GM19043 (cell line): Measurements from ENCODE around the gene ATP8A1.
A peak's percentile ranks its signal among the peaks of the same experiment; 100 is the strongest.
"Not testable (repeated sequence)": the region's sequence is repeated elsewhere in the genome, so short reads cannot be mapped to it uniquely, and the experiment has no call there.

Experiments used
- ATAC-seq: cut with Tn5 transposase; IDR thresholded peaks from one replicate; pipeline ENCODE4 v1.9.1; 2021; ENCODE audit warnings: low read depth; ENCODE audit not compliant: unreplicated experiment

ATP8A1 gene

DNA sequence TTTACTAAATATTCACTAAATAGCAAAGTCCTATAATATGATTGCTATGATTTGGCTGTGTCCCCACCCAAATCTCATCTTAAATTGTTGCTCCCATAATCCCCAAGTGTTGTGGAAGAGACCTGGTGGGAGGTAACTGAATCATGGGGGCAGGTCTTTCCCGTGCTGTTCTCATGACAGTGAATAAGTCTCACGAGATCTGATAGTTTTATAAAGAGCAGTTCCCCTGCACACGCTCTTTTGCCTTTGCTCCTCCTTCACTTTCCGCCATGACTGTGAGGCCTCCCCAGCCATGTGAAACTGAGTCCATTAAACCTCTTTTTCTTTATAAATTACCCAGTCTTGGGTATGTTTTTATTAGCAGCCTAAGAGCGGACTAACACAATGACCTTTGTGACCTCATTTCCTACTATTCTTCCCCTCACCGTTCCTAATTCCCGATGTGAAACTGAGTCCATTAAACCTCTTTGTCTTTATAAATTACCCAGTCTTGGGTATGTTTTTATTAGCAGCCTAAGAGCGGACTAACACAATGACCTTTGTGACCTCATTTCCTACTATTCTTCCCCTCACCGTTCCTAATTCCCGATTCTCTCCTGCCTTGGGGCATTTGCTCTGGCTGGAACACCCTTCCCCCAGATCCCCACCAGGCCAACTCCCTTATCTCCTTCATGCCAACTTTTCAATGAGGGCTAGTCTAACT lies 4.2 kb downstream of the ATP8A1 start:
- ATAC-seq = not testable (repeated sequence)

DNA sequence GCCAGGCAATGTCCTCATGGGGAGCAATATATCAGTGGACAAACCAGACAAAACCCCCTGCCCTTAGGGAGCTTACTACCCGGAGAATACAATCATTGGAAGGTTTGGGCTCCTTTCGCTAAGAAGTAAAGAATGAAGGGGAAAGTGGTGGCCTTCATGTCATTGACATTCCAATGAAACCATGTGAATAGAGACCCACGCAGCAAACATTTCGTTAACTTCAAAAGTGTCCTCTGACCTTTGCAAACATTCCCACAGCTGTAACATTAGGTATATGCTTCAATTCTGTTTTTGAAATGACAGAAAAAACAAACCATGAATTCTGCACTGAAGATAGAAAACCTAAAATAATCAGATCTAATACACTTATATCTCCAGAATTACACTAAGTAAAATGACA lies 7.0 kb downstream of the ATP8A1 start:
- no peak for ATAC-seq

DNA sequence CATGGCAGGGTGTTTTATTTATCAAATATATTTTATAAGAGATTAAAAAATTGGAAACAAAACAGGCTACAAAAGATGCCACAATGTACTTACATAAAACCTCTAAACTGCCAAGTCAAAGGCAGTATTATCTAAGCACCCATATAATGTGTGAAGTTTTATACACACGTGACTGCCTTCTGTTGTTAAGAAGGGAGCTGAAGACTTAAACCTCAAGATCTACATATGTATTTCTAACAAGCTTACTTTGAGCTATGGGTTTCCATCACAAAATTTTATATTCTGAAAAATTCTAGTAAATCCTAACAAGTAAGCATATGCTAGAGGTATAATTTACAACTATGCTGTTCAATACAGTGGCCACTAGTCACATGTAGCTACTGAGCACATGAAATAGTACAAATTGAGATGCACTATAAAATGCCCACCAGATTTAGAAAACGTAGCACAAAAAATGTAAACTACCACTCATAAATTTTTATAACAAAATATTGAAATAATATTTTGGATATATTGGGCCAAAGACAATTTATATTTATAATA lies 9.8 kb downstream of the ATP8A1 start:
- ATAC-seq = no peak

GRCh38 chr4:42646013-42646784 lies 10.7 kb downstream of the ATP8A1 start:
- ATAC-seq = no peak

GRCh38 chr4:42644897-42645296 lies 12.0 kb downstream of the ATP8A1 start:
- no peak for ATAC-seq

DNA sequence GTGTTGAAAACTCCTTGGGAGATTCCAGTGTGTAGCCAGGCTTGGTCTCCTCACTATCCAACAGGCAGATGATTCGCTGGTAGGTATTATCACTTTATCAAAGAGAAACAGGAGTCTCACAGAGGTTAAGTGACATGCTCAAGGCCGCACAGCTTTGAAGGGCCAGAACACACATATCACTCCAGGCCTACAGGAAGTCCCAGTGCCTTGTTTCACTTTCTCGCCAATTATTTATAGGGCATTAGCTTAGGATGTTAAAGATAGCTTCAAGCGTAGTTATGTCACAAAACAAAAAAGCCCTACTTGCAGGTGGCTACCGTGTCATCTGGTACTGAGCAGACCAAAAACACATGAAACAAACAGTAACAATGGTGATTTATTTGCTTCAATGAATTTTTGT lies 13.2 kb downstream of the ATP8A1 start:
- peak; percentile 67 for ATAC-seq

GRCh38 chr4:42642845-42643615 lies 13.9 kb downstream of the ATP8A1 start:
- no peak for ATAC-seq

GRCh38 chr4:42642101-42642797 lies 14.7 kb downstream of the ATP8A1 start:
- ATAC-seq = no peak

DNA sequence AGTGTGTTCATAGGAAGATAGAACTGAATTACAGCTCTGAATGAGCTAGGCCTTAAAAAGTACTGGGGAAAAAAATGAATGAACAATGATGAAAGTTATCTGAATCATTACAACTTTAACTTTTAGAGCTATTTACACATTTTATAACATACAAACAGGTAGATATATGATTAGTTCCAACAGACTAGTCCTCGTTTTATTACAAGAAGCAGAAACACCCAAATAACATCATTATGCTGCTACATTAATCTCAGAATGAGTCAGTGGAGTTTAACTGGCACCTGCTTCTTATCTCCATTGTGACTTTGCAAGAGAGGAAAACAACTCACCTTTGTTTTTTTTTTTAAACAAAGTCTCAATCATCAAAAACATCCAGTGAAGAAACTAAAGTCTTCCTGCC lies 15.2 kb downstream of the ATP8A1 start:
- ATAC-seq = no peak

GRCh38 chr4:42641161-42641560 lies 15.7 kb downstream of the ATP8A1 start:
- ATAC-seq = no peak

DNA sequence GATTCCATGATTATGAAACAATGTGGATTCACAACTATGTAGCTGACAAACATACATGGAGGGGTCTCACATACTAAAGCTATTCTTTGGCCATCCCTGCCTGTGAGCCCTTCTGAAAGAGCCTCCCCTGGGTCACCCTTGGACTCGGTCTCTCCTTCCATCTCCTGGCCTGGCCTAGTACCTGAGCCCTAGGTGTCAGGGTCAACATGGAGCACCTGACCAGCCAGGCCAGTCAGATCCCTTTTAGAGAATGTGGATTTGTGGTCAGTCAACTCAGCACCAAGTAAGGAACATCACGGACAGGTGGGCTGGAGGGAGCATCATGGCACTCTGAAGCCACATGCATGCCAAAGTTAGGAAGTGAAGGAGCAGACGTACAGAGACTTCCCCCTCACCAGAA lies 16.3 kb downstream of the ATP8A1 start:
- ATAC-seq = no peak

DNA sequence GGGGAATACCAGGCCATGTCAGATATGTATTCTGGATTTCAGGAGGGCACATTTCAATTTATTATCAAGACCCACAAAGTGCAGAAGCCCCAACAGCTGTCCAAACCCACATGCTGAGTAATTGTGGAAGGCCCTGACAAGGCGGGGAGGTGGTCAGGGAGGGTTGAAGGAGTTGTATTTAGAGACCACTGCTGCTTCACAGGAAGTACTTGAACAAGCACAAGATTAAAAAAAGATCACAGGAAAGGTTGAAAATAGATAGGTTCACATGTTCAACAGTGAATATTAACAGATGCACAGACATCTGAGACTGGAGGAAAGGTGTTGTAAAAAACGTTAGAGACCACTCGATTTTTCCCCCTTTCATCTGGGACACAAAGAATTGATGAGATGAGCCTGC lies 17.9 kb downstream of the ATP8A1 start:
- peak; percentile 59 for ATAC-seq

DNA sequence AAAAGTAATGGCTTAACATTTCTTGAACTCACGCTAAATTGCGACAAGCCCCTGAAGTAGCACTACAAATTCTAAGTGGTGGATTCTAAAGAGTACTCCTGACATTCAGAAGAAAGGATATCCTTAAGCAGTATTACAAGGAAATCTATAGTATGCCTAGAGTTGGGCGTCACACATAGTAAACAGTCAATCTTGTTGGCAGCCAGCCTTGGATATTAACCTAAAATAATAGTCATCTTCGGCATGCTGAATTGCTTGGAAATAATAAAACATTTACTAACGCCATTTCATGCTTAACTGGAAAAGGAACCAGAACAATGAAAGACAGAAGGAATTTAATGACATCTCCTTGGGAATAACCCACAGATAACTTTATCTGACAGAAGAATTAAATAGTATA lies 18.6 kb downstream of the ATP8A1 start:
- no peak for ATAC-seq

- ATAC-seq = no peak
Observed at GRCh38 chr4:42637867-42638266, 19.0 kb downstream of the ATP8A1 start.

- ATAC-seq = no peak
Observed at GRCh38 chr4:42637104-42637503, 19.8 kb downstream of the ATP8A1 start.

DNA sequence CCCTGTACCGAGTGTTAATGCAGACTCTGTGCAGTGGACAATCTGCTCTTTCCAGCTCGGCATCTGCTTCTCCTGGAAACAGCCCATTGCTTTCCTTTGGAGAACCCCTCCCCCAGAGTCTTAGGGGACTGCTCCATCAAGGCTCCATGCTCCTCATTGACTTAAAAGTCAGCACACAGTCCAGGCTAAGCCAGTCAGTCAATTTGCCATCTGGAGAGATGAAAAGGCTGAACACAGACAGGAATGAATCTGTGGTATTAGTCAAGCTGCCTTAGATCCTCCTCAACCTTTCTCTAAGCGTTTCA lies 20.3 kb downstream of the ATP8A1 start:
- ATAC-seq = no peak

GRCh38 chr4:42633605-42634388 lies 23.1 kb downstream of the ATP8A1 start:
- ATAC-seq = peak; percentile 56

GRCh38 chr4:42632653-42633382 lies 24.1 kb downstream of the ATP8A1 start:
- no peak for ATAC-seq

DNA sequence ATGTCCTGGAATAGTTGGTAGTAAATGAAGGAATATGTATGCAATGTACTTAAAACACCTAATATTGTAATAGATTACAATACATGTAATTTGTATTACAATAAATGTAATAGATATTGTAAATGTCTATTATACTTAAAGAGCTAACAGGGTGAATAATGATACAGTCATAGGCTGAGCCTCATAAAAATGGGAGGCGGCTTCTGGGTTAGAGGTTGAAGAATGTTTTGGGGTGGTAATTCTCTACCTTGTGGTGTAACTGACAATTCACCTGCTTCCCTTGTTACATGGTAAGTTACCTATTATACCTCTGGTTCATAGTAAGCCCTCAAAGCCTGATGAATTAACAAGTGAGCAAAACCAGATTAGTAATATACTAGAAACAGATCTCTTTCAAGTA lies 26.0 kb downstream of the ATP8A1 start:
- no peak for ATAC-seq
